ENCODE data around the gene EIF4E3. TPM values are rescaled to one million over a fixed set of nuclear protein-coding genes. Genes with fewer than 3 reads are reported as not detected.

The EIF4E3 gene
- total RNA-seq, 4 donors from 2014 or later = 11.4 to 13.5 (median 12.8) TPM

GRCh38 chr3:71694358-71694999, 30.7 kb downstream of the EIF4E3 start:
- TF ChIP-seq, protein P1, sequence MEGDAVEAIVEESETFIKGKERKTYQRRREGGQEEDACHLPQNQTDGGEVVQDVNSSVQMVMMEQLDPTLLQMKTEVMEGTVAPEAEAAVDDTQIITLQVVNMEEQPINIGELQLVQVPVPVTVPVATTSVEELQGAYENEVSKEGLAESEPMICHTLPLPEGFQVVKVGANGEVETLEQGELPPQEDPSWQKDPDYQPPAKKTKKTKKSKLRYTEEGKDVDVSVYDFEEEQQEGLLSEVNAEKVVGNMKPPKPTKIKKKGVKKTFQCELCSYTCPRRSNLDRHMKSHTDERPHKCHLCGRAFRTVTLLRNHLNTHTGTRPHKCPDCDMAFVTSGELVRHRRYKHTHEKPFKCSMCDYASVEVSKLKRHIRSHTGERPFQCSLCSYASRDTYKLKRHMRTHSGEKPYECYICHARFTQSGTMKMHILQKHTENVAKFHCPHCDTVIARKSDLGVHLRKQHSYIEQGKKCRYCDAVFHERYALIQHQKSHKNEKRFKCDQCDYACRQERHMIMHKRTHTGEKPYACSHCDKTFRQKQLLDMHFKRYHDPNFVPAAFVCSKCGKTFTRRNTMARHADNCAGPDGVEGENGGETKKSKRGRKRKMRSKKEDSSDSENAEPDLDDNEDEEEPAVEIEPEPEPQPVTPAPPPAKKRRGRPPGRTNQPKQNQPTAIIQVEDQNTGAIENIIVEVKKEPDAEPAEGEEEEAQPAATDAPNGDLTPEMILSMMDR (IDR thresholded peaks at IDR 0.05) = no peak
- TF ChIP-seq POLR2A (IDR thresholded peaks at IDR 0.05) = no peak
- DNase-seq (ENCODE audit: low spot score in 2 of 2) = no peak
- 46 to 53% methylated on average over 4 of the region's 4 CpGs for WGBS, 2 donors
- no peak overlapping the region for H3K4me3 ChIP-seq (ENCODE audit: low read depth, poor library complexity, severe bottlenecking)
- intact Hi-C loops (cut with DNase I; ENCODE audit: low total_unique reads) = no loop called here

DNA sequence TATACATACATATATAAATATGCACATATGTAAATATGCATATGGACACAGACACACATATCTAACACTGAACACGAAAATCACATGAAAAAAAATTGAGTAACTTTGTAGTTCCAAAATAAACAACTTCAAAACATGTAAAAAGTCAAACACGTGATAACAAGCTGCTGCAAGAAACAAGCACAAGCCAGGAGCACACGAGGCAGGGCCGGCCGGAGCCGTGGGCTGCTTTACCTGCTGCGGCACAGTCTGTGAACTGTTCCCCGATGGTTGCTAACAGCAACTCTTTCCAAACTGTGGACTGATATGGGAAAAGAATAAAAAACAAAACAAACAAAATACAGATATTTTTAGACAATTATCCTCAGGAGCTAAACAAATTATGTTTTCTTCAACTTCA, 31.6 kb downstream of the EIF4E3 start:
- DNase-seq (ENCODE audit: low spot score in 2 of 2) = no peak
- TF ChIP-seq, protein P1 (IDR thresholded peaks at IDR 0.05) = no peak
- TF ChIP-seq POLR2A (IDR thresholded peaks at IDR 0.05) = no peak
- no peak overlapping the region for H3K4me3 ChIP-seq (ENCODE audit: low read depth, poor library complexity, severe bottlenecking)
- intact Hi-C loops (cut with DNase I; ENCODE audit: low total_unique reads) = no loop called here
- WGBS, 2 donors = 42 to 50% methylated on average over 8 of the region's 8 CpGs

DNA sequence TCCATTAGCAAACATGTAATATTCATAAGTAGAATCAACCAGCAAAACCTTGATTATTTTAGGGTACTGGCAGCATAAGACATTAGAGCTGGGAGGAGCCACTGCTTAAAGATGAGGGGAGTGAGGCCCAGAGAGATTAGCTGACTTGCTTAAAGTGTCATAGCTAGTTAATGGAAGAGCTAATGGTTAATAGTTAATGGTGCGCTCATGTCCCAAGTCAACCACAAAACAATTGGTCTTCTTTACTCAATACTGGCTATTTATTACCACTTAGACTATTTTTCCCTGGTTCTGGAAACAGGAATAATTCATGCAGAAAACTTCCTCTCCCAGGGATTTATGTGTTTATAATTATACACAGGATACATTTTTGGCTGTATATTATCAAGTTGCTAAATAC, 33.1 kb downstream of the EIF4E3 start:
- TF ChIP-seq POLR2A (IDR thresholded peaks at IDR 0.05) = no peak
- TF ChIP-seq, protein P1 (IDR thresholded peaks at IDR 0.05) = no peak
- no peak for DNase-seq (ENCODE audit: low spot score in 2 of 2)
- intact Hi-C loops (cut with DNase I; ENCODE audit: low total_unique reads) = no loop called here
- 95 to 100% methylated on average over 1 of the region's 1 CpG for WGBS, 2 donors
- no peak overlapping the region for H3K4me3 ChIP-seq (ENCODE audit: low read depth, poor library complexity, severe bottlenecking)

GRCh38 chr3:71690341-71690841, 34.8 kb downstream of the EIF4E3 start:
- WGBS, 2 donors = 26 to 50% methylated on average over 4 of the region's 4 CpGs
- DNase-seq (ENCODE audit: low spot score in 2 of 2) = no peak
- intact Hi-C loops (cut with DNase I; ENCODE audit: low total_unique reads) = no loop called here
- H3K4me3 ChIP-seq (ENCODE audit: low read depth, poor library complexity, severe bottlenecking) = no peak overlapping the region
- TF ChIP-seq, protein P1 (IDR thresholded peaks at IDR 0.05) = no peak
- no peak for TF ChIP-seq POLR2A (IDR thresholded peaks at IDR 0.05)

- WGBS, 2 donors = 85 to 90% methylated on average over 3 of the region's 3 CpGs
- intact Hi-C loops (cut with DNase I; ENCODE audit: low total_unique reads) = no loop called here
- DNase-seq (ENCODE audit: low spot score in 2 of 2) = no peak
- H3K4me3 ChIP-seq (ENCODE audit: low read depth, poor library complexity, severe bottlenecking) = no peak overlapping the region
- TF ChIP-seq POLR2A (IDR thresholded peaks at IDR 0.05) = no peak
- TF ChIP-seq, protein P1 (IDR thresholded peaks at IDR 0.05) = no peak
These were observed 35.9 kb downstream of the EIF4E3 start for GRCh38 chr3:71689291-71689690.

GRCh38 chr3:71688121-71688520, 37.1 kb downstream of the EIF4E3 start:
- no peak overlapping the region for H3K4me3 ChIP-seq (ENCODE audit: low read depth, poor library complexity, severe bottlenecking)
- WGBS, 2 donors = 48 to 76% methylated on average over 1 of the region's 1 CpG
- DNase-seq (ENCODE audit: low spot score in 2 of 2) = no peak
- intact Hi-C loops (cut with DNase I; ENCODE audit: low total_unique reads) = no loop called here
- TF ChIP-seq, protein P1 (IDR thresholded peaks at IDR 0.05) = no peak
- TF ChIP-seq POLR2A (IDR thresholded peaks at IDR 0.05) = no peak

Measured in lower leg skin (tissue), 4 donors.